OCI-LY1 (cell line): ENCODE measurements around the gene RTP5.

Experiments
- H2AFZ ChIP-seq: fragments of 200-600 bp; sonication (generic), shearing (Covaris generic); 2 replicates; pipeline ENCODE4 v1.6.0; 2014; ENCODE audit warnings: antibody characterized with exemption, mild to moderate bottlenecking, low read length
- H3F3A ChIP-seq: fragments of 200-600 bp; sonication (generic), shearing (Covaris generic); 2 replicates; pipeline ENCODE4 v1.6.0; 2014; ENCODE audit warnings: mild to moderate bottlenecking, antibody characterized with exemption, low read length, moderate library complexity; ENCODE audit not compliant: insufficient read depth
- H3K27ac ChIP-seq: fragments of 200-600 bp; sonication (generic); 2 replicates; pipeline ENCODE4 v1.5.1; 2014; ENCODE audit warnings: low read length, mixed run types, mild to moderate bottlenecking, low read depth; ENCODE audit not compliant: poor library complexity, severe bottlenecking
- H3K27me3 ChIP-seq: fragments of 200-600 bp; sonication (generic); 2 replicates; pipeline ENCODE4 v1.6.0; 2014; ENCODE audit warnings: antibody characterized with exemption, mild to moderate bottlenecking, low read length, moderate library complexity; ENCODE audit not compliant: insufficient read depth
- H3K36me3 ChIP-seq: fragments of 200-600 bp; sonication (generic); 2 replicates; pipeline ENCODE4 v1.6.1; 2014; ENCODE audit warnings: mild to moderate bottlenecking, antibody characterized with exemption, low read length, moderate library complexity, mixed read lengths; ENCODE audit not compliant: insufficient read depth
- H3K4me1 ChIP-seq: fragments of 200-600 bp; sonication (generic); 2 replicates; pipeline ENCODE4 v1.5.1; 2014; ENCODE audit warnings: mild to moderate bottlenecking, low read length, moderate library complexity; ENCODE audit not compliant: insufficient read depth, severe bottlenecking
- H3K4me2 ChIP-seq: fragments of 200-600 bp; sonication (generic), shearing (Covaris generic); 2 replicates; pipeline ENCODE4 v1.6.1; 2014; ENCODE audit warnings: low read length
- H3K4me3 ChIP-seq: fragments of 200-600 bp; sonication (generic); 2 replicates; pipeline ENCODE4 v1.5.1; 2014; ENCODE audit warnings: low read length, low read depth, mild to moderate bottlenecking, mixed read lengths; ENCODE audit not compliant: poor library complexity, severe bottlenecking
- H3K79me2 ChIP-seq: fragments of 200-600 bp; shearing (Covaris generic); 2 replicates; pipeline ENCODE4 v1.6.1; 2016; ENCODE audit warnings: mixed run types, low read length, mixed read lengths; ENCODE audit not compliant: insufficient read depth
- H3K9ac ChIP-seq: fragments of 200-600 bp; sonication (generic), shearing (Covaris generic); 2 replicates; pipeline ENCODE4 v1.6.1; 2014; ENCODE audit warnings: mild to moderate bottlenecking, low read length, mixed read lengths
- H3K9me2 ChIP-seq: fragments of 200-600 bp; sonication (generic), shearing (Covaris generic); 2 replicates; pipeline ENCODE4 v1.6.1; 2014; ENCODE audit warnings: low read depth, mild to moderate bottlenecking, low read length, mixed read lengths
- H3K9me3 ChIP-seq: fragments of 200-600 bp; shearing (Covaris generic); 2 replicates; pipeline ENCODE4 v1.6.1; 2014; ENCODE audit warnings: low read length, mixed read lengths
- H4K20me1 ChIP-seq: fragments of 200-600 bp; sonication (generic), shearing (Covaris generic); 2 replicates; pipeline ENCODE4 v1.6.0; 2016; ENCODE audit warnings: mild to moderate bottlenecking, low read length; ENCODE audit not compliant: insufficient read depth
- CTCF ChIP-seq: fragments of 200-600 bp; sonication (generic), shearing (Covaris generic); IDR thresholded peaks from 2 replicates; pipeline ENCODE4 v1.5.1; 2017; ENCODE audit warnings: mild to moderate bottlenecking, antibody characterized with exemption, low read length, moderate library complexity, mixed read lengths
- EZH2 ChIP-seq: fragments of 200-600 bp; sonication (generic), shearing (Covaris generic); IDR thresholded peaks from 2 replicates; pipeline ENCODE4 v1.8.0; 2017; ENCODE audit warnings: borderline replicate concordance, mixed run types, mild to moderate bottlenecking, antibody characterized with exemption, low read length, moderate library complexity, mixed read lengths

Gene RTP5

DNA sequence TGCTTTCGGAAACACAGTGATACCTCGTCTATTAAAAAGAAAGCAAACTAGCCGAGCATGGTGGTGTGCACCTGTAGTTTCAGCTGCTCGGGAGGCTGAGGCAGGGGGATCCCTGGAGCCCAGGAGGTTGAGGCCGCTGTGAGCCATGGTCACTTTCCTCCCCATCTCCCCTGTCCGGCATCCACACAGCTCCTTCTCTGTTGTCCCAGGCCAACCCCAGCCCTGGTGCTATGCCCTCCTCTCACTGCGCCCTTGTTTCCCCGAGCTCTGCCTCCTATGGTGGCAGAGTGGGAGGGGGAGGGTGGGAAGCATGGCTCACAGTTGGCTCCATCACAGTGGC is 15.4 kb downstream of the RTP5 start:
- H3K4me1 ChIP-seq, result peaks cover 34% of the 10 kb centered on the region
- H3K9me3 ChIP-seq, result no peaks in the 10 kb centered on the region
- H2AFZ ChIP-seq, result no peak overlapping the region
- no peaks in the 10 kb centered on the region for H3K9me2 ChIP-seq
- no peak overlapping the region for H3K4me3 ChIP-seq
- no peaks in the 10 kb centered on the region for H4K20me1 ChIP-seq
- peaks cover 6% of the 10 kb centered on the region; the same call in 1 of the 2 replicates for H3K36me3 ChIP-seq
- H3F3A ChIP-seq, result no peaks in the 10 kb centered on the region
- TF ChIP-seq CTCF (no peak), EZH2 (no peak)
- H3K79me2 ChIP-seq, result no peaks in the 10 kb centered on the region
- no peak overlapping the region for H3K27ac ChIP-seq
- H3K9ac ChIP-seq, result no peak overlapping the region
- no peak overlapping the region for H3K4me2 ChIP-seq
- H3K27me3 ChIP-seq, result no peaks in the 10 kb centered on the region

DNA sequence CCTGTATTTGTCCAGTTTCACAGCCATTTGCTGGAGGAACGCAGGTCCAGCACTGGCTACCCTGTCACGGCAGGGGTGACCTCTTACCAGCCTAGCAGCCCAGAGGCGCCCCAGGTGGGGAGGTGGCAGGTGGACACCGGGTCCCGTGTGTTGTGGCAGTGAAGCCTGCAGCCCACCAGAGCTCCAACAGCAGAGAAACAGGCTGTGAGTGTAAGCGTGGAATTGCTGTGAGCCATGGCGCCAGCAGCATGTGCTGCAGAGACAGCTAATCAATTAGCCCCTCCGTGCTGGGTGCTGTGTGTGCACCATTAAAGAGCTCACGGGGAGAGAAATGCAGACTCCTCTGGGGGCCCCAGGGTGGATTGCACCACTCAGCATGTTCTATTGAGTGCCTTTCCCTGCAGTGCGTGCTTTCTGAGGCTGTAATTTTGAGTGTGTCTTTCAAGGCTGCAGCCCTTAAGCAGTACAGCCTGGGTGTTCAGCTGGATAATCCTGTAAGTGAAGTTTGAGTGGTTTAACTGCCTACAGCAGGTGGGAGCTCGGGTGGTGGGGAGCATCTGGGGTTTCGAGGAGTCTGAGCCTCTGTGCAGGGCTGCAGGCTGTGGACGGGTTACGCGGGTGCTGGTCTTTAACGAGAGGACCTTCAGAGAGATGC is 15.9 kb downstream of the RTP5 start:
- Histone ChIP-seq H3K27ac (no peak overlapping the region), H4K20me1 (no peaks in the 10 kb centered on the region), H3K36me3 (peaks cover 6% of the 10 kb centered on the region; the same call in 1 of the 2 replicates), H3K27me3 (no peaks in the 10 kb centered on the region), H2AFZ (no peak overlapping the region), H3K4me2 (no peak overlapping the region), H3K4me1 (peaks cover 31% of the 10 kb centered on the region), H3K79me2 (no peaks in the 10 kb centered on the region), H3K4me3 (no peak overlapping the region), H3F3A (no peaks in the 10 kb centered on the region), H3K9ac (no peak overlapping the region), H3K9me2 (no peaks in the 10 kb centered on the region), H3K9me3 (no peaks in the 10 kb centered on the region)
- no peak for TF ChIP-seq CTCF
- TF ChIP-seq EZH2, result no peak

DNA sequence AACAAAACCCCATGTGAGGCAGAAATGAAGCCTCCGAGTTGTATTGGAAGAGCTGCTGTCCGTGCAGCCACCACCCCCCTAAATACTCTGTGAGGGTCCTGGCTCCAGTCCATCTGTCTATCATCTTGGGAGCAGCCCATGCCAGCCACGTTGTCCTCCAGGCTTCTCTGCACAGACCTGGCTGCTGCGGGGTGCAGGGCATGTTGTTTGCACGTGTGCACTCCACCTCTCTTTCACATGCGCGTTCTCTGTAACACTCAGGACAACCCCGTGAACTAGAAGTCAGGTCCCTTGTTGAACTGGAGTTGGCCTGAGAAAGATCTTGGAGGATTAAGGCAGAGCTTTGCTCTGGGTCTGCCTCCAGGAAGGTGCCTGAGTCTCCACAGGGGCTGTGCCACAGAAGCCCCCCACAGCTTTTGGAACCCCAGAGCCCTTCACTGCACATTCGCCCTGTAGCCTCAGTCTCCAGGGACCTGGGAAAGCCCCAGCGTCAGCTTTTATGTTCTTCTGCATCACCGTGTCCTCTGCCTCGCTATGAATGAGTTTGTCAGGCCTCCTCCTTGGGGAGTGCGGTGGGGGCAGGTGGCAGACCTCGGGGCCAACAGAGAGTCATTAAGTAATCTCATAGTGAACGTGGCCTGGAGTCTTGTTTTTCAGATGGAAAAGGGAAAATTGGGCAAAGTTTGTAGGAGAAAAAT is 16.6 kb downstream of the RTP5 start:
- no peaks in the 10 kb centered on the region for H3K9me3 ChIP-seq
- TF ChIP-seq EZH2 (no peak), CTCF (no peak)
- no peak overlapping the region for H3K9ac ChIP-seq
- peaks cover 24% of the 10 kb centered on the region for H3K4me1 ChIP-seq
- H3F3A ChIP-seq, result no peaks in the 10 kb centered on the region
- no peaks in the 10 kb centered on the region for H4K20me1 ChIP-seq
- no peak overlapping the region for H3K4me3 ChIP-seq
- no peak overlapping the region for H3K27ac ChIP-seq
- peak overlapping the region; percentile 7; the same call in 1 of the 2 replicates for H3K4me2 ChIP-seq
- no peaks in the 10 kb centered on the region for H3K27me3 ChIP-seq
- no peak overlapping the region for H2AFZ ChIP-seq
- no peaks in the 10 kb centered on the region for H3K79me2 ChIP-seq
- no peaks in the 10 kb centered on the region for H3K9me2 ChIP-seq
- peaks cover 6% of the 10 kb centered on the region; the same call in 1 of the 2 replicates for H3K36me3 ChIP-seq
